Right cardiac atrium (tissue), 5 donors: ENCODE data around the gene PIP4P1. TPM values are rescaled to one million over a fixed set of nuclear protein-coding genes. Genes with fewer than 3 reads are reported as not detected.
"Not testable (repeated sequence)": the region's sequence is repeated elsewhere in the genome, so short reads cannot be mapped to it uniquely, and the experiment has no call there.

Source experiments
- ATAC-seq, 2 donors: fragments of 200-7000 bp; cut with Tn5 transposase; one replicate each; pipeline versions ENCODE4 v1.8.0 to v1.9.1; 2020; ENCODE audit warnings: moderate library complexity in 2 of 2, mild to moderate bottlenecking in 1 of 2
- DNase-seq, 3 donors: peaks; one replicate each; pipeline ENCODE4 v3.0.0-alpha.2; 2020
- H3K27ac ChIP-seq: one replicate; pipeline ENCODE4 v1.5.1; 2013; ENCODE audit warnings: mild to moderate bottlenecking, low read length, control low read depth, moderate library complexity
- H3K27me3 ChIP-seq: one replicate; pipeline ENCODE4 v1.6.1; 2013; ENCODE audit not compliant: control insufficient read depth, insufficient read depth
- H3K4me1 ChIP-seq: one replicate; pipeline ENCODE4 v1.6.1; 2013; ENCODE audit warnings: low read length; ENCODE audit not compliant: control insufficient read depth, insufficient read depth
- H3K4me3 ChIP-seq: one replicate; pipeline ENCODE4 v1.5.1; 2013; ENCODE audit warnings: low read length, control low read depth
- H3K9me3 ChIP-seq: one replicate; pipeline ENCODE4 v1.6.1; 2013; ENCODE audit warnings: low read length; ENCODE audit not compliant: control insufficient read depth
- WGBS: extraction: QIAGEN DNeasy Blood & Tissue Kit; methylation state at CpG from one replicate; pipeline ENCODE4 v1.1.7; 2013; 5-methylcytosine and 5-hydroxymethylcytosine counted together
- intact Hi-C, 4 donors: fragments of 100-400 bp; cut with DNase I; formaldehyde crosslinking; loops; one replicate each; pipeline versions ENCODE4 v1.11.0 to v1.14.0; 2022 to 2023
- polyA plus RNA-seq: library from polyadenylated mRNA; stranded (reverse); fragments of 200-250 nt; gene quantifications from one replicate; pipeline ENCODE4 v1.2.3, GENCODE V29; 2013
- total RNA-seq, 4 donors: library from RNA; stranded (reverse); fragmentation: NEBNext Ultra II Directional; extraction: Animal tissue kit (Norgen Biotek cat#: 25700); gene quantifications; one replicate each; pipeline ENCODE4 v1.2.1, GENCODE V29; 2021
- donor health status: healthy with polysubstance abuse.
- donor health status: DM: no; HTN: yes; CAD: no.
- donor health status: DM: no; HTN: no; CAD: no.
- donor health status: DM: no; HTN: yes; CAD: no; lungs with severe emphysema.
- donor health status: DM: yes; HTN: yes; CAD: no.

PIP4P1 gene
- total and polyA plus RNA-seq, 5 donors: 16.2 to 23.7 (median 23.2) TPM

- intact Hi-C loops: loop anchor here in 1 of 4 donors (10.0 kb wide), 1 partner anchor 111 kb away; the partner anchor contains the start of gene PARP2
- Histone ChIP-seq H3K27ac (peak overlapping the region; percentile 62), H3K27me3 (no peaks in the 10 kb centered on the region), H3K9me3 (no peaks in the 10 kb centered on the region), H3K4me1 (peaks cover 5% of the 10 kb centered on the region), H3K4me3 (peak overlapping the region; percentile 47)
- ATAC-seq (peak; percentile 66 to 77), DNase-seq (no peak)
- 1% methylated on average over 39 of the region's 39 CpGs for WGBS
Observed at GRCh38 chr14:20455355-20456300, 5.6 kb downstream of the PIP4P1 start.

- DNase-seq: peak; percentile 99
- Histone ChIP-seq H3K4me1 (peaks cover 3% of the 10 kb centered on the region), H3K27ac (peak within 1 kb of the TSS; percentile 89), H3K27me3 (no peaks in the 10 kb centered on the region), H3K9me3 (no peaks in the 10 kb centered on the region), H3K4me3 (peak within 1 kb of the TSS; percentile 61)
- WGBS: under 1% methylated on average over 56 of the region's 56 CpGs
- intact Hi-C loops: loop anchor here in 1 of 4 donors (10.0 kb wide), 1 partner anchor 110 kb away; the partner anchor contains the start of gene PARP2
- ATAC-seq: peak; percentile 97
Observed at GRCh38 chr14:20454516-20455354, 6.5 kb downstream of the PIP4P1 start, which contains the start of the genes APEX1 and OSGEP. APEX1 (plus strand) TSS chr14:20455226; CDS start chr14:20455646, 420 bp downstream. OSGEP (minus strand) TSS chr14:20454812; CDS start chr14:20454683, 129 bp downstream.

GRCh38 chr14:20452831-20453230 lies 8.4 kb downstream of the PIP4P1 start:
- intact Hi-C loops: loop anchor here in 1 of 4 donors (10.0 kb wide), 1 partner anchor 108 kb away; the partner anchor contains the start of gene PARP2
- not testable (repeated sequence) for DNase-seq, H3K4me1 ChIP-seq, H3K27ac ChIP-seq, H3K9me3 ChIP-seq, H3K27me3 ChIP-seq, H3K4me3 ChIP-seq, ATAC-seq
- WGBS: 93% methylated on average over 8 of the region's 8 CpGs

- Histone ChIP-seq H3K27ac (no peak overlapping the region), H3K9me3 (no peaks in the 10 kb centered on the region), H3K4me1 (no peaks in the 10 kb centered on the region), H3K4me3 (no peak overlapping the region), H3K27me3 (no peaks in the 10 kb centered on the region)
- WGBS: 96% methylated on average over 5 of the region's 5 CpGs
- intact Hi-C loops: no loop called here
- no peak for ATAC-seq
- DNase-seq: no peak
Observed at GRCh38 chr14:20446889-20447288, 14.3 kb downstream of the PIP4P1 start.

GRCh38 chr14:20443650-20444049 lies 17.6 kb downstream of the PIP4P1 start:
- ATAC-seq, H3K27me3 ChIP-seq, H3K4me3 ChIP-seq, H3K4me1 ChIP-seq, intact Hi-C loops, H3K27ac ChIP-seq, DNase-seq, H3K9me3 ChIP-seq: not testable (repeated sequence)
- 97% methylated on average over 2 of the region's 4 CpGs for WGBS

- no peaks in the 10 kb centered on the region for H3K9me3 ChIP-seq
Observed at GRCh38 chr14:20441461-20441860, 19.8 kb downstream of the PIP4P1 start.

DNA sequence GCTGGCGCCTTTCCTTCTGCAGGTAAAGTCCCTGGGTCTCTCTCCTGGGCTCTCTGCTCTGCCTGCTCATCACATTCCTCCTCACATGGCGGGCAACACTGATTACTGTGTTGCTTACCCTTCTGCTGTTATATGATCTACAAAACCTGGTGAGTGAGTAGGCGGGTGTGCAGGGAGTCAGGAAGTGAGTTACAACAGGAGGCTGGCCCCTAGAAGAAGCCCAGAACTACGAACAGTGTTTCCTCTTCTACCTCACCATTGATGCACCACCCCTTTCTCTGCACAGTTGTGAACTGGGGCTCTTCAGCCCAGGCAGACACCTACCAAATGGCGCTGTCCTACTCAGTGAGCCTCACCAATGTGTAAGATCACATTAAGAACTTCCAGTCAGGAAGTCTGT lies 20.4 kb downstream of the PIP4P1 start:
- ATAC-seq (no peak), DNase-seq (no peak)
- H3K4me1 ChIP-seq: no peaks in the 10 kb centered on the region
- intact Hi-C loops: no loop called here
- H3K4me3 ChIP-seq: no peak overlapping the region
- no peaks in the 10 kb centered on the region for H3K9me3 ChIP-seq
- no peaks in the 10 kb centered on the region for H3K27me3 ChIP-seq
- no peak overlapping the region for H3K27ac ChIP-seq
- WGBS: 70% methylated on average over 5 of the region's 5 CpGs

More at GRCh38 chr14:20441461-20441860, 19.8 kb downstream of the PIP4P1 start:
- no peak for DNase-seq
- H3K4me3 ChIP-seq: no peak overlapping the region
- ATAC-seq: no peak
- WGBS: 79% methylated on average over 2 of the region's 2 CpGs
- H3K4me1 ChIP-seq: no peaks in the 10 kb centered on the region
- no peak overlapping the region for H3K27ac ChIP-seq
- intact Hi-C loops: no loop called here
- no peaks in the 10 kb centered on the region for H3K27me3 ChIP-seq

GRCh38 chr14:20440465-20440864 lies 20.8 kb downstream of the PIP4P1 start:
- Histone ChIP-seq H3K9me3 (no peaks in the 10 kb centered on the region), H3K27me3 (no peaks in the 10 kb centered on the region), H3K4me1 (no peaks in the 10 kb centered on the region), H3K4me3 (no peak overlapping the region), H3K27ac (no peak overlapping the region)
- WGBS: 81% methylated on average over 5 of the region's 5 CpGs
- no peak for DNase-seq
- intact Hi-C loops: no loop called here
- no peak for ATAC-seq

- intact Hi-C loops: no loop called here
- ATAC-seq (no peak), DNase-seq (no peak)
- WGBS: 90% methylated on average over 7 of the region's 7 CpGs
- Histone ChIP-seq H3K9me3 (no peaks in the 10 kb centered on the region), H3K27me3 (no peaks in the 10 kb centered on the region), H3K4me3 (no peak overlapping the region), H3K27ac (no peak overlapping the region), H3K4me1 (no peaks in the 10 kb centered on the region)
Observed at GRCh38 chr14:20438664-20439063, 22.6 kb downstream of the PIP4P1 start.

- no peak for ATAC-seq
- H3K9me3 ChIP-seq: no peaks in the 10 kb centered on the region
- intact Hi-C loops: no loop called here
Observed at GRCh38 chr14:20436363-20436755, 24.9 kb downstream of the PIP4P1 start.

More at GRCh38 chr14:20436363-20436755, 24.9 kb downstream of the PIP4P1 start:
- 92% methylated on average over 4 of the region's 4 CpGs for WGBS
- DNase-seq: no peak
- Histone ChIP-seq H3K4me3 (no peak overlapping the region), H3K4me1 (no peaks in the 10 kb centered on the region), H3K27ac (no peak overlapping the region), H3K27me3 (no peaks in the 10 kb centered on the region)
